Skeletal muscle satellite cell (primary cell): ENCODE results near the gene RAD50.
"Not testable (repeated sequence)": the region's sequence is repeated elsewhere in the genome, so short reads cannot be mapped to it uniquely, and the experiment has no call there.

Source experiments
- H3K27me3 ChIP-seq: 2 replicates; pipeline ENCODE4 v1.7.0; 2013; ENCODE audit warnings: low read length; ENCODE audit not compliant: control insufficient read depth, insufficient read depth
- H3K36me3 ChIP-seq: 2 replicates; pipeline ENCODE4 v1.7.0; 2013; ENCODE audit warnings: mild to moderate bottlenecking, control low read depth, low read length; ENCODE audit not compliant: insufficient read depth
- H3K4me1 ChIP-seq: 2 replicates; pipeline ENCODE4 v1.7.0; 2013; ENCODE audit warnings: low read length; ENCODE audit not compliant: control insufficient read depth, insufficient read depth
- H3K4me2 ChIP-seq: 2 replicates; pipeline ENCODE4 v1.7.0; 2013; ENCODE audit warnings: mild to moderate bottlenecking, low read length
- H3K4me3 ChIP-seq: 2 replicates; pipeline ENCODE4 v1.7.0; 2013; ENCODE audit warnings: low read length
- H3K9ac ChIP-seq: 2 replicates; pipeline ENCODE4 v1.7.0; 2013; ENCODE audit warnings: mild to moderate bottlenecking, low read depth, low read length, moderate library complexity
- H3K9me3 ChIP-seq: replicated peaks from 2 replicates; pipeline ENCODE4 v1.7.0; 2013; ENCODE audit warnings: mild to moderate bottlenecking, control low read depth, low read length

RAD50 gene

DNA sequence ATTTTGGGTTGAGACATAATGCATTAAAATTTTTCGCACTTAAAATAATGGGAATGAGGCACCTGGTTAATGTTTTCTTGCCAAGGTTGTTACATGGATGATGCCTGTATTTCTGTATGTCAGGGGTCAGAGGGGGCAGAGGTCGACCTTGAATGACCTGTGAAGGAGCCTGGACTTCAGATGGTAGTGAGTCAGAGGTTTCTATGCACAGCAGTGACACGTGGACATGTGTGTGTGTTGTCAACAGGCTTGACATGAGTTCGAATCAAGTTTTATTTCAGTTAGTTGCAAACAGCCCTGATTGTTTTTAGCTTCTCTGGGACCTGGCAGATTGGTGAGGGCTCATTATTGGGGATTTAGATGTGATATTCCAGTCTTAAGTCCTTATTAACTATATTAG, 17.1 kb upstream of the RAD50 start:
- Histone ChIP-seq H3K9ac (no peak overlapping the region), H3K4me2 (no peak overlapping the region), H3K27me3 (peaks cover 45% of the 10 kb centered on the region), H3K36me3 (no peaks in the 10 kb centered on the region), H3K9me3 (no peaks in the 10 kb centered on the region), H3K4me1 (no peaks in the 10 kb centered on the region), H3K4me3 (no peak overlapping the region)

DNA sequence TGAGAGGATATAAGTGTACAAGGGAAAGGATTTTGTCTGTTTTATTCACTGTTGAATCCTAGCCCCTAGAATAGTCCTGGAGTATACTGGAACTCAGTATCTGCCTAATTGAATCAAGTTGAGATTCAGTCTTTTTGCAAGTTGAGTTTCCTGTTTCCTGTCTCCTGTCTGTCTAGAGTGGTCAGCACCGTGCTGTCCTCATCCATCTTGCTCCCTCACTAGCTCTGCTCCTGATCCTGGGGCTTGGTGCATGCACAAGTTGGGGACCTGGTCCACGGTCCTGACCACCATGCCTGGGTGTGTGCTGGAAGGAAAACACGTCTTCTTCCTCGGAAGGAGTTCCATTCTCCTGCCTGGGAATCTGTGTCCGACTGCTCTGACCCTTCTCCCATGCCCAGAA, 16.6 kb upstream of the RAD50 start:
- Histone ChIP-seq H3K9ac (no peak overlapping the region), H3K9me3 (no peaks in the 10 kb centered on the region), H3K27me3 (peaks cover 45% of the 10 kb centered on the region), H3K36me3 (no peaks in the 10 kb centered on the region), H3K4me1 (no peaks in the 10 kb centered on the region), H3K4me3 (no peak overlapping the region), H3K4me2 (no peak overlapping the region)

DNA sequence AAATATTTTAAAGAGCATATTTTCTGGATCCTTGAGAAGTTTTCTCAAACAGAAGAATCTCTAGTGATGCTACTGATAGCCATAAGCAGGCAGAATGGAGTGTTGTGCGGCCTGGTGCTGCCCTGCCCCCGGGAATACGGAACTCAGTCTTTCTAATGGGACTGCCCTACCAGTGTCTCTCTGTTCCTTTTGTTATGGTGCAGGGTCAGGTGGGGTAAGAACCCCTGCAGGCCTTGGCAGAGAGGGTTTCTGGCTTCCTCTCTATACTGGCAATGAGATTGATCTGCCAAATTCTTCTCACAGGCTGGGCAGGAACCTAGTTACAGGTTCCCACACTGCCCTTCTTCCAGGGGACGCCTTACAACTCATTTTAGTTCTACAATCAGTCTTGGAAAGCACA, 16.0 kb upstream of the RAD50 start:
- Histone ChIP-seq H3K9ac (no peak overlapping the region), H3K36me3 (no peaks in the 10 kb centered on the region), H3K4me2 (no peak overlapping the region), H3K9me3 (no peaks in the 10 kb centered on the region), H3K4me3 (no peak overlapping the region), H3K27me3 (peaks cover 42% of the 10 kb centered on the region), H3K4me1 (no peaks in the 10 kb centered on the region)

DNA sequence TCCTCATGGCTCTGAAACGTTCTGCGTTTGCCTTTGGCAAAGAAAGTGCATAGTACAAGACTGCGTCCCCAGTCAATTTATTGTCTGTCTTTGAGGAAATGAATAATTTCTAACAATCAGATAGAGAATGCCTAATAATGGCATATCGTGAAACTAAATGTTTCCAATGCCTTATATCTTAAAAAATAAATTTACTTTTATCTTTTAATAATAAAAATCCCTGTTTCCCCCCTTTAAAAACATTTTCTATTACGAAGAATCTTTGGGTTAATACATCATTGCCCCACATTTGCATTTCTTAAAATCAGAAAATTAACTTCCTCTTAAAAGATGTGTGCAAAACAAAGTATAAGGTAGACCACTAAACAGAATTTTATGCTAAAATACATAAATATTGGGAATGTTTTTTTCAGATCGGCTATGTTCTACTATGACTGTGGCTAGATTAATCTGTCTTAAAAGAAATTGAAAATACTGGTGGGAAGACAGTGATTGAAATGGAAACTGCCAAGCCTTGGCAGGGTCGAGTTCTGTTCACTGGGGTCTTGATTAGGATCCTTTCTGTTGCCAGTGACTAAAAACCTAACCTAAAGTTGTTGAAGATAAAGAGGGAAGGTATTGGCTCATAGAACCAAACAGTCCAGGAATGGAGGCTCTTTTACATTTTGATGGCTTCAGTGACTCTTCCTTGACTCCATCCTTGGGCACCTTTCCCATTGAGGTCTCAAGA, 13.1 kb upstream of the RAD50 start, which contains the start of gene IL5:
TSS of gene IL5 (minus strand) at position 51 of the 730 bp plus-strand sequence. CDS start at position 7, 44 bp downstream.
- Histone ChIP-seq H3K4me1 (no peaks in the 10 kb centered on the region), H3K4me2 (no peak within 1 kb of the TSS), H3K36me3 (no peaks in the 10 kb centered on the region), H3K4me3 (no peak within 1 kb of the TSS), H3K9ac (no peak within 1 kb of the TSS), H3K9me3 (no peaks in the 10 kb centered on the region), H3K27me3 (peaks cover 38% of the 10 kb centered on the region)

DNA sequence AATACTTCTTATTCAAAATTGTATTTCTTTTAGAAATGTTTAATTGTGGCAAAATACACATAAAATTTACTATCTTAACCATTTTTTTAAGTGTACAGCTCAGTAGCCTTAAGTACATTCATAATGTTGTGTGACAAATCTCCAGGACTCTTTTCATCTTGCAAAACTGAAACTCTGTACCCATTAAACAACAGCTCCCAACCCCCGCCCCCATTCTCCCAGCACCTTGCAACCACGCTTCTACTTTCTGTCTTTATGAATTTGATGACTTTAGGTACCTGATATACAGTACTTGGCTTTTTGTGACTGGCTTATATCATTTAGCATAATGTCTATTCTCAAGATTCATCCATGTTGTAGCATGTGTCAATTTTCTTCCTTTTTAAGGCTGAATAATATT, 10.7 kb upstream of the RAD50 start:
- peaks cover 35% of the 10 kb centered on the region for H3K27me3 ChIP-seq
- H3K9me3 ChIP-seq, result no peaks in the 10 kb centered on the region
- no peaks in the 10 kb centered on the region for H3K4me1 ChIP-seq

DNA sequence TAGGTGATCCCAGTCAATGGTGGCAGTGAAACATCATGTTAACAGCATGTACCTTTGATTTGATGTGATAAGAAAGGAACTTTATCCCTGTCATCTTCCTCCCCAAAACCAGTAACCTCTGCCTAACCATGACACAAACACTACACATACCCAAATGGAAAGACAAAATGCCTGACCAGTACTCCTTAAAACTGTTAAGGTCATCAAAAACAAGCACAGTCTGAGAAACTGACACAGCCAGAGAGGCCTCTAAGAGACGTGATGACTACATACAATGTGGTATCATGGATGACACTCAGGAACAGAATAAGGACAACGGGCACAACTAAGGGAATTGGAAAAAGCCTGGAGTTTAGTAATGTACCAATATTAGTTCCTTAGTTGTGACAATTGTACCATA, 9.5 kb upstream of the RAD50 start:
- Histone ChIP-seq H3K27me3 (peaks cover 37% of the 10 kb centered on the region), H3K4me2 (no peak overlapping the region), H3K36me3 (no peaks in the 10 kb centered on the region), H3K9me3 (no peaks in the 10 kb centered on the region), H3K4me1 (no peaks in the 10 kb centered on the region), H3K4me3 (no peak overlapping the region), H3K9ac (no peak overlapping the region)

More for the DNA sequence above, 10.7 kb upstream of the RAD50 start:
- no peak overlapping the region for H3K4me2 ChIP-seq
- H3K36me3 ChIP-seq, result no peaks in the 10 kb centered on the region
- no peak overlapping the region for H3K9ac ChIP-seq
- H3K4me3 ChIP-seq, result no peak overlapping the region

DNA sequence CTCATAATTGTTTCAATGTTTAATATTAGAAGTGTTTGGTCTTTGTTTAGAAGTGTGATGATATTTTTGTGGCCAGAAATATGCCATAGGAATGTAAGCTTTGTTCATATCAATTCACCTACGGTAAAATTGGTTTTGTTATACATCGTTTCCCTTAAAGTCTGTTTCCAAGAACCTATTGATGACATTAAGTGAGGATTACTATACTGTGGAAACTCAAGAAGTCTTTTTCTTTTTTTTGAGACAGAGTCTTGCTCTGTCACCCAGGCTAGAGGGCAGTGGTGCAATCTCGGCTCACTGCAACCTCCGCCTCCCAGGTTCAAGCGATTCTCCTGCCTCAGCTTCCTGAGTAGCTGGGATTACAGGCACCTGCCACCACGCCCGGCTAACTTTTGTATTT, 7.9 kb upstream of the RAD50 start:
- H3K27me3 ChIP-seq, result peaks cover 32% of the 10 kb centered on the region
- H3K9me3 ChIP-seq, H3K9ac ChIP-seq, H3K4me2 ChIP-seq, H3K36me3 ChIP-seq, H3K4me1 ChIP-seq, H3K4me3 ChIP-seq: not testable (repeated sequence)

DNA sequence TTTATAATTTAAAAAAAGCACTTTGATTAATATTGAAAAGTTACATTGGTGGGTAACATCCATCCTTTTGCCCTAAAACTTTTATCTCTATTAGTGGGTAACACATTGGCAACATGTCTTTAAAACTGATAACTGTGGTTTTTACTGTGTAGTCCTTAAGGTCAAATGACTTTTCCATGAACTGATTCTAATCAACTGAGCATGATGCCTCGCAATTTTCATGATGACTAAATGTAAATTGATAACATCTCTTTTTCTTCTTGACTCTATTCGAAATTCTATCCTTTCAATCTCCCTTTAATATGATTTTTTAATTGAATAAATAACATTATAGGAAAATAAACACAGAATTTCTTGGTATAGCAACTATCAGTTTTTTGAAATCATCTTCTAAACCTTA, 7.2 kb upstream of the RAD50 start:
- Histone ChIP-seq H3K27me3 (peaks cover 24% of the 10 kb centered on the region), H3K36me3 (no peaks in the 10 kb centered on the region), H3K4me3 (no peak overlapping the region), H3K4me1 (no peaks in the 10 kb centered on the region), H3K4me2 (no peak overlapping the region), H3K9me3 (no peaks in the 10 kb centered on the region), H3K9ac (no peak overlapping the region)

DNA sequence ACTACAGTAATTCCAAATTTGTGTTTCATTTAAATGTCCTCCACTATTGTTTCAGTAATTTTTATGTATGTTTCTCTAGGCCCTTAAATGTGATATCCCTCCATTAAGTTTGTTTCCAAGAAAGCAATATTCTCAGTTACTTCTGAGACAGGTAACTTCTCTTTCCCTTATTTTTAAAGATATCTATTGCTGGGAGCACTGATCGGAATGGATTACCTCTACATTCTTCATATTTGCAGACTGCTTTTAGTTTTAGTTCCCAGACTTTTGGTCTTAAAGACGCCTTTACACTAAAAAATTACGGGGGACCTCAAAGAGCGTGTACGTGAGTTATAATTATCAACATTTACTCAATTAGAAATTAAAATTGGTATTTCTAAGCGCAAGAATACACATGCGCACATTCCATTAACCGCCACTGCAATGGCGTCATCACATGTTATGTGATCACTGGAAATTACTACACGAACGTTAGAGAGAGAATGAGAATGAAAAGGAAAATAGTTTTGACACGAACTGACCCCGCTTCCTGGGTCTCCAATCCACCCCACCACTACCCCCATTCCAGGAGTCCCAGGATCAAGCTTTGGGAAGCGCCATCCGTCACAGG, 519 bp upstream of the RAD50 start:
- Histone ChIP-seq H3K9me3 (no peaks in the 10 kb centered on the region), H3K4me1 (peaks cover 16% of the 10 kb centered on the region), H3K4me3 (peak overlapping the region; percentile 90), H3K36me3 (peaks cover 7% of the 10 kb centered on the region), H3K9ac (peak overlapping the region; percentile 93), H3K27me3 (peaks cover 2% of the 10 kb centered on the region), H3K4me2 (peak overlapping the region; percentile 98)

DNA sequence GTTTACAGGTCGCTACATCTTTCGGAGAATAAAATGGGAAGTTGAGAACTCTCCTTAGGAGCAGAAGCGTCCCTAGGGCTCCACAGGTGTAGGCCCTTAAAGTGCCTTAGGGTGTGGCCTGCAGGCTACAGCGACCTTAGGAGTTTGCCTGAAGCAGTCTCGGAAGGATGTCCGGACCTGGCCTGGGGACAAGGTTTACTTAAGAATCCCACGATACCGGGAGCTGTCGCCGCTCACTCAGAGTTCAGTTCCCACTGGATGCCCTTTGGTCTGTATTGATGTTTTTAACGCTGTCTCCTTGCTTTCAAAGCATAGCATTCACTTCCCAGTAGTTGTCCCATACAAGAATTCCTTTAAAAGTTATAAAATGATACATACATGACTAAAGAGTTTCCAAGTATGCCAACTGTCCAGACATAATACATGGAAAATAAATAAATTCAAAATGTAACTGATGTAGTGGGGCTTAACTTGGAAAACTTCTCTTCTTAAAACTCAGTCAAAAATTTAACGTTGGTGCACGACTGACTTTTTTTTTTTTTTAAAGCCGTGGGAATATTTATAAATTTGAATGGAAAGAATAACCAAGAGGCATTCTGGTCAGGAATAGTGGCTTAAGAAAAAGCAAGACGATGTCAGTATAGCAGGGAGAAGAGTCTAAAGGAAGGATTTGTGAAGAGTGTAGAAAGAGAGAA, 848 bp downstream of the RAD50 start:
- H3K27me3 ChIP-seq, result no peaks in the 10 kb centered on the region
- H3K9ac ChIP-seq, result peak overlapping the region; percentile 93
- H3K4me1 ChIP-seq, result peaks cover 16% of the 10 kb centered on the region
- peak overlapping the region; percentile 90 for H3K4me3 ChIP-seq
- peaks cover 11% of the 10 kb centered on the region for H3K36me3 ChIP-seq
- H3K9me3 ChIP-seq, result no peaks in the 10 kb centered on the region
- peak overlapping the region; percentile 98 for H3K4me2 ChIP-seq

DNA sequence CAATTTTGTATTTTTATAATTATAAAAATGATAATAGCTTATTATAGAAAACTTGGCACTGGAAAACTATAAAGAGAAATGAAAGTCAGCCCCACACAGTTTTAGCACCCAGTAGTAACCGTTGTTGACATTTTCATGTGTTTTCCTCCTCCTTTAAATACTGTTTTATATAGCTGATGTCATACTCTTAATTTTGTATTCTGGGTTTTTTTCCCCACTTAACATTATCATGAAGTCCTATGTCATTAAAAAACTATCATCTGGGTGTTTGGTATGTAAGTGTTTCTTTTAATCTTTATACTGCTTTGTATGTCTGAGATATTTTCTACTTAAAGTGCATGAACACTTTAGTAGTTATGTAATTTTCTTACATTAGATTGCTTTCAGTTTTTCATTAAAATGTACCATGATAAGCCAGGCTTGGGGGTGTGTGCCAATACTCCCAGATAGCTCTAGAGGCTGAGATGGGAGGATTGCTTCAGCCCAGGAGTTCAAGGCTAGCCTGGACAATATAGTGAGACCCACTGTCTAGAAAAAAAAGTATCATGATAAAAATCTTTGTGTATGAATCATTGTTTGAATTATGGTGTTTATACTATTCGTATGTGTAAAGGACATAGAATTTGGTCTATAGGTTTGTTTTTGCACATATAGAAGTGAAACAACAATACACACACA, 2.7 kb downstream of the RAD50 start:
- Histone ChIP-seq H3K9me3 (no peaks in the 10 kb centered on the region), H3K4me2 (no peak overlapping the region), H3K27me3 (no peaks in the 10 kb centered on the region), H3K9ac (no peak overlapping the region), H3K4me3 (no peak overlapping the region), H3K36me3 (peaks cover 25% of the 10 kb centered on the region), H3K4me1 (peaks cover 16% of the 10 kb centered on the region)
